ENCODE data around the gene PADI6.
A peak's percentile ranks its signal among the peaks of the same experiment; 100 is the strongest.

DNA sequence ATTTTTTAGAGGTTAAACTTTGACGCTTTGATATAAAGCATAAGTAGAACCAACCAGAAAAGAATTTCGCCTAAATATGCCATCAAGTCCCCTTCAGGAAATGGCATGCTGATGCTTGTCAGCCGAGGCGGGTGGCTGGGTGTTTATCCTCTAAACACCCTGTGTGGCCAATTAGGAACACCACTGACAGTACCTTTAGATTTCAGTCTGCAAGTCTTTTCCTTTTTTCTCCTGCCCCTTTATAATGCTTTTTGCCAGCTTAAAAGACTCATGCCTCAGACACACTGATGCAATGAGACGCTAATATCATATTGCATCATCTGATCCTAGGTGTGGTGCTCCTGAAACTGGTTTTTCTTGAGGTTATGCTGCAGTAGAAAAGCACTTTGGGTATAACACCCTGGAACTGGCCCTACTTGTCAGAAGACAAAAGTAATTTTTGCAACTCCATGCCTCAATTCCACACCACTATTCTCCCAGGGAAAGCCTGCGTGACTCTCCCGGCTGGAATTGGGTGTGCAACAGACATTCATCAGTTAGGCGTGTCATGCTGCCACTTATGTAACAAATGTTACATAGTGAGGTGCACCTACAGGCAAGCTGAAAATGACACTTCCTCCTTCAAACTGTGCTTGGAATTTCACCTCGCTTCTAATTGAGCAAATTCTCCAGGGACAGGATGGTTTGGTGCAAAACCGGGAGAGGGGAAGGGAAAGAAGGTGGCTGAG lies 69.4 kb downstream of the PADI6 start:
- TF ChIP-seq, protein P1, sequence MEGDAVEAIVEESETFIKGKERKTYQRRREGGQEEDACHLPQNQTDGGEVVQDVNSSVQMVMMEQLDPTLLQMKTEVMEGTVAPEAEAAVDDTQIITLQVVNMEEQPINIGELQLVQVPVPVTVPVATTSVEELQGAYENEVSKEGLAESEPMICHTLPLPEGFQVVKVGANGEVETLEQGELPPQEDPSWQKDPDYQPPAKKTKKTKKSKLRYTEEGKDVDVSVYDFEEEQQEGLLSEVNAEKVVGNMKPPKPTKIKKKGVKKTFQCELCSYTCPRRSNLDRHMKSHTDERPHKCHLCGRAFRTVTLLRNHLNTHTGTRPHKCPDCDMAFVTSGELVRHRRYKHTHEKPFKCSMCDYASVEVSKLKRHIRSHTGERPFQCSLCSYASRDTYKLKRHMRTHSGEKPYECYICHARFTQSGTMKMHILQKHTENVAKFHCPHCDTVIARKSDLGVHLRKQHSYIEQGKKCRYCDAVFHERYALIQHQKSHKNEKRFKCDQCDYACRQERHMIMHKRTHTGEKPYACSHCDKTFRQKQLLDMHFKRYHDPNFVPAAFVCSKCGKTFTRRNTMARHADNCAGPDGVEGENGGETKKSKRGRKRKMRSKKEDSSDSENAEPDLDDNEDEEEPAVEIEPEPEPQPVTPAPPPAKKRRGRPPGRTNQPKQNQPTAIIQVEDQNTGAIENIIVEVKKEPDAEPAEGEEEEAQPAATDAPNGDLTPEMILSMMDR (IDR thresholded peaks at IDR 0.05 in 2 of 3, conservative IDR thresholded peaks at IDR 0.05 in 1 of 3; ENCODE audit: insufficient read depth in 2 of 3, low read depth in 1 of 3, low read length in 3 of 3): 0 out of 6 replicates have a peak, but pooled peaks of 1 of the 3 experiments have one; percentile 13
- peak; percentile 78; the same call in 1 of the 2 replicates for TF ChIP-seq HDAC2 (IDR thresholded peaks at IDR 0.05)
- TF ChIP-seq CCAR2 (IDR thresholded peaks at IDR 0.05; ENCODE audit: low read depth, low read length): no peak
- TF ChIP-seq ZNF133 (CRISPR knock-in tag; IDR thresholded peaks at IDR 0.05): no peak
- TF ChIP-seq, protein P2, sequence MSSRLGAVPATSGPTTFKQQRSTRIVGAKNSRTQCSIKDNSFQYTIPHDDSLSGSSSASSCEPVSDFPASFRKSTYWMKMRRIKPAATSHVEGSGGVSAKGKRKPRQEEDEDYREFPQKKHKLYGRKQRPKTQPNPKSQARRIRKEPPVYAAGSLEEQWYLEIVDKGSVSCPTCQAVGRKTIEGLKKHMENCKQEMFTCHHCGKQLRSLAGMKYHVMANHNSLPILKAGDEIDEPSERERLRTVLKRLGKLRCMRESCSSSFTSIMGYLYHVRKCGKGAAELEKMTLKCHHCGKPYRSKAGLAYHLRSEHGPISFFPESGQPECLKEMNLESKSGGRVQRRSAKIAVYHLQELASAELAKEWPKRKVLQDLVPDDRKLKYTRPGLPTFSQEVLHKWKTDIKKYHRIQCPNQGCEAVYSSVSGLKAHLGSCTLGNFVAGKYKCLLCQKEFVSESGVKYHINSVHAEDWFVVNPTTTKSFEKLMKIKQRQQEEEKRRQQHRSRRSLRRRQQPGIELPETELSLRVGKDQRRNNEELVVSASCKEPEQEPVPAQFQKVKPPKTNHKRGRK (tag; IDR thresholded peaks at IDR 0.05): no peak
- peak; percentile 68 for TF ChIP-seq BACH1 (tag; IDR thresholded peaks at IDR 0.05)
- TF ChIP-seq MECOM (CRISPR knock-in tag; IDR thresholded peaks at IDR 0.05): peak; percentile 55; the same call in 1 of the 2 replicates
- 0 out of 4 replicates have a peak, but pooled peaks have one; percentile 1 to 17 for TF ChIP-seq MAZ (CRISPR knock-in tag; conservative IDR thresholded peaks at IDR 0.05 in 1 of 2, IDR thresholded peaks at IDR 0.05 in 1 of 2)
- TF ChIP-seq KLF1 (tag; IDR thresholded peaks at IDR 0.05): 0 out of 2 replicates have a peak, but pooled peaks have one; percentile 62
